Activated B cell treated with CpG ODN at 0.5 μM for 24 hours (primary cell): Measurements from ENCODE around the gene PAN3. TPM values are rescaled to one million over a fixed set of nuclear protein-coding genes. Genes with fewer than 3 reads are reported as not detected.

ENCODE experiments used
- ATAC-seq: fragments of 200-7000 bp; cut with Tn5 transposase; one replicate; pipeline ENCODE4 v1.10.0; 2021; ENCODE audit warnings: low read depth, mild to moderate bottlenecking, moderate library complexity
- CTCF ChIA-PET: fragments of 350-600 bp; sonication (Branson Sonifier 250); formaldehyde crosslinking; loops from one replicate; lab custom pipeline; 2021; ENCODE audit warnings: antibody characterized with exemption; lab: Charles Lee
- POLR2A ChIA-PET: fragments of 350-600 bp; sonication (Branson Sonifier 250); formaldehyde crosslinking; loops from one replicate; lab custom pipeline; 2021; ENCODE audit warnings: antibody characterized with exemption; lab: Charles Lee
- DNase-seq: peaks from one replicate; pipeline ENCODE4 v3.0.0; 2022
- H3K27ac Mint-ChIP-seq: one replicate; pipeline ENCODE4 v1.8.0; 2020; ENCODE audit warnings: mixed read lengths
- H3K27me3 Mint-ChIP-seq: one replicate; pipeline ENCODE4 v1.8.0; 2021; ENCODE audit warnings: mixed read lengths
- H3K36me3 Mint-ChIP-seq: one replicate; pipeline ENCODE4 v1.8.0; 2021; ENCODE audit warnings: low read depth, mixed read lengths
- H3K4me1 Mint-ChIP-seq: one replicate; pipeline ENCODE4 v1.8.0; 2021; ENCODE audit warnings: mixed read lengths
- H3K4me3 Mint-ChIP-seq: one replicate; pipeline ENCODE4 v1.8.0; 2020; ENCODE audit warnings: mild to moderate bottlenecking, mixed read lengths
- H3K9me3 Mint-ChIP-seq: one replicate; pipeline ENCODE4 v1.8.0; 2020; ENCODE audit warnings: mixed read lengths
- CTCF ChIP-seq: fragments of 200-600 bp; IDR thresholded peaks from one replicate; pipeline ENCODE4 v1.8.0; 2022; ENCODE audit warnings: antibody characterized with exemption, mild to moderate bottlenecking
- intact Hi-C: fragments of 100-400 bp; cut with micrococcal nuclease; formaldehyde crosslinking; loops from one replicate; pipeline ENCODE4 v1.15.1; 2024
- total RNA-seq: library from RNA; stranded (reverse); gene quantifications from 2 replicates; pipeline ENCODE4 v1.2.3, GENCODE V29; 2022

PAN3 gene
- total RNA-seq, 1 donor from 2014 or later = 68.2 TPM

- POLR2A ChIA-PET = no interaction called here
- ATAC-seq = no peak
- no peak for TF ChIP-seq CTCF
- no peaks in the 10 kb centered on the region for H3K9me3 Mint-ChIP-seq
- H3K4me1 Mint-ChIP-seq = no peaks in the 10 kb centered on the region
- no peaks in the 10 kb centered on the region for H3K36me3 Mint-ChIP-seq
- DNase-seq = no peak
- CTCF ChIA-PET = no interaction called here
- no peak overlapping the region for H3K27ac Mint-ChIP-seq
- no peak overlapping the region for H3K4me3 Mint-ChIP-seq
- intact Hi-C loops = no loop called here
- H3K27me3 Mint-ChIP-seq = no peaks in the 10 kb centered on the region
Measured at GRCh38 chr13:28338006-28338574, 199.7 kb downstream of the PAN3 start.

- H3K9me3 Mint-ChIP-seq = no peaks in the 10 kb centered on the region
- no peak overlapping the region for H3K27ac Mint-ChIP-seq
- H3K36me3 Mint-ChIP-seq = no peaks in the 10 kb centered on the region
- ATAC-seq (no peak), DNase-seq (no peak)
- ChIA-PET CTCF (no interaction called here), POLR2A (no interaction called here)
- no peaks in the 10 kb centered on the region for H3K4me1 Mint-ChIP-seq
- TF ChIP-seq CTCF = no peak
- H3K27me3 Mint-ChIP-seq = no peaks in the 10 kb centered on the region
- intact Hi-C loops = no loop called here
- H3K4me3 Mint-ChIP-seq = no peak overlapping the region
Measured at GRCh38 chr13:28338742-28339141, 200.4 kb downstream of the PAN3 start.

- DNase-seq (no peak), ATAC-seq (no peak)
- H3K27me3 Mint-ChIP-seq = no peaks in the 10 kb centered on the region
- CTCF ChIA-PET = no interaction called here
- no peak for TF ChIP-seq CTCF
- no peaks in the 10 kb centered on the region for H3K4me1 Mint-ChIP-seq
- H3K9me3 Mint-ChIP-seq = no peaks in the 10 kb centered on the region
- H3K4me3 Mint-ChIP-seq = no peak overlapping the region
- intact Hi-C loops = no loop called here
- no peak overlapping the region for H3K27ac Mint-ChIP-seq
- POLR2A ChIA-PET = no interaction called here
- no peaks in the 10 kb centered on the region for H3K36me3 Mint-ChIP-seq
Measured at GRCh38 chr13:28339419-28339818, 201.1 kb downstream of the PAN3 start.

GRCh38 chr13:28340272-28340793 lies 202.0 kb downstream of the PAN3 start:
- H3K4me3 Mint-ChIP-seq = no peak overlapping the region
- H3K9me3 Mint-ChIP-seq = no peaks in the 10 kb centered on the region
- ChIA-PET POLR2A (no interaction called here), CTCF (no interaction called here)
- no peaks in the 10 kb centered on the region for H3K4me1 Mint-ChIP-seq
- intact Hi-C loops = no loop called here
- no peaks in the 10 kb centered on the region for H3K36me3 Mint-ChIP-seq
- DNase-seq (no peak), ATAC-seq (no peak)
- no peaks in the 10 kb centered on the region for H3K27me3 Mint-ChIP-seq
- H3K27ac Mint-ChIP-seq = no peak overlapping the region
- TF ChIP-seq CTCF = no peak

GRCh38 chr13:28342251-28342650 lies 203.9 kb downstream of the PAN3 start:
- no peak for DNase-seq
- Mint-ChIP-seq H3K4me1 (no peaks in the 10 kb centered on the region), H3K36me3 (no peaks in the 10 kb centered on the region), H3K27me3 (peaks cover 3% of the 10 kb centered on the region), H3K4me3 (no peak overlapping the region), H3K9me3 (no peaks in the 10 kb centered on the region), H3K27ac (no peak overlapping the region)
- intact Hi-C loops = no loop called here
- ChIA-PET CTCF (no interaction called here), POLR2A (no interaction called here)
- ATAC-seq = no peak
- no peak for TF ChIP-seq CTCF
